Measurements from ENCODE around the gene FUBP1.
A peak's percentile ranks its signal among the peaks of the same experiment; 100 is the strongest.

FUBP1 gene

DNA sequence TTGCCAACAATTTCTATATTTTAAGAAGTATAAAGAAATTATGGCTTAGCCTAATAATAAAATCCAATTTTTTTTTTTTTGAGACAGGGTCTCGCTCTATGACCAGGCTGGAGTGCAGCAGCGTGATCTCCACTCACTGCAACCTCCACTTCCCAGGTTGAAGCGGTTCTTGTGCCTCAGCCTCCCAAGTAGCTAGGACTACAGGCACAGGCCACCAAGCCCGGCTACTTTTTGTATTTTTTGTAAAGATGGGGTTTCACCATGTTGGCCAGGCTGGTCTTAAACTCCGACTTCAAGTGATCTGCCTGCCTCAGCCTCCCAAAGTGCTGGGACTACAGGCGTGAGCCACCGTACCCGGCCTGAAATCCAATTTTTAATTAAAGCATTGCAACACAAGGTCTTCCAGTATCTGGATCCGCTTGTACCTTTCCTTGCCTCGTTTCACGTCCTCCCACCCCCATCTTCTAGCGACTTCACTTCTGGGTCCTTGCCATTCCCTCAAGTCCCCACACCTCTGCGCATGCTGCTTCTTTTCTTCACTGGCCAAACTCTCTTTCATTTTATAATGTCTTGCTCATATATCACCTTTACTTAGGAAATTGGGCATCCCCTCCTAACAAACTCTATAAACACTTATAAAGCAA lies 2.3 kb downstream of the FUBP1 start:
- TF ChIP-seq, protein P1, sequence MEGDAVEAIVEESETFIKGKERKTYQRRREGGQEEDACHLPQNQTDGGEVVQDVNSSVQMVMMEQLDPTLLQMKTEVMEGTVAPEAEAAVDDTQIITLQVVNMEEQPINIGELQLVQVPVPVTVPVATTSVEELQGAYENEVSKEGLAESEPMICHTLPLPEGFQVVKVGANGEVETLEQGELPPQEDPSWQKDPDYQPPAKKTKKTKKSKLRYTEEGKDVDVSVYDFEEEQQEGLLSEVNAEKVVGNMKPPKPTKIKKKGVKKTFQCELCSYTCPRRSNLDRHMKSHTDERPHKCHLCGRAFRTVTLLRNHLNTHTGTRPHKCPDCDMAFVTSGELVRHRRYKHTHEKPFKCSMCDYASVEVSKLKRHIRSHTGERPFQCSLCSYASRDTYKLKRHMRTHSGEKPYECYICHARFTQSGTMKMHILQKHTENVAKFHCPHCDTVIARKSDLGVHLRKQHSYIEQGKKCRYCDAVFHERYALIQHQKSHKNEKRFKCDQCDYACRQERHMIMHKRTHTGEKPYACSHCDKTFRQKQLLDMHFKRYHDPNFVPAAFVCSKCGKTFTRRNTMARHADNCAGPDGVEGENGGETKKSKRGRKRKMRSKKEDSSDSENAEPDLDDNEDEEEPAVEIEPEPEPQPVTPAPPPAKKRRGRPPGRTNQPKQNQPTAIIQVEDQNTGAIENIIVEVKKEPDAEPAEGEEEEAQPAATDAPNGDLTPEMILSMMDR (IDR thresholded peaks at IDR 0.05; ENCODE audit: low read length, missing control alignments): no peak
- H3K4me3 ChIP-seq (replicated peaks; ENCODE audit: low read depth, low read length): peak overlapping the region; percentile 83
- no peak for DNase-seq (ENCODE audit: low read depth)

DNA sequence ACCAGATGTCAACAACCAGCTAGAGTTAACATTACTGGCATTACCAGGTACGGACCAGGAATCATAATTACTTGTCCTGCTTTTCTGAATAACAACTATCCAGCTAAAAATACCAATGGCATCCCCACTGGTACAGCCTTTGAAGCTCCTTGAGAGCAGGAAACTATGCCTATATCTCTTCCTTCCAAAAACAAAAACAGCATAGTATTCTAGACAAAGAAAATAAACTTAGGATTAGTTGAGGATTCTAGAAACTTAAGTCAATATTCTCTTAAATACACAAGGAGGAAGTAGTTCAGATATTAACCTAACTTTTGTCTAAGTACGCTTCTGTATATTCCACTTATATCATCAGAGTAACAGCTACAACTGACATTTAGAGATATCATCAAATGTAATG lies 3.0 kb downstream of the FUBP1 start:
- H3K4me3 ChIP-seq (replicated peaks; ENCODE audit: low read depth, low read length): peak overlapping the region; percentile 83
- no peak for DNase-seq (ENCODE audit: low read depth)
- TF ChIP-seq, protein P1 (IDR thresholded peaks at IDR 0.05; ENCODE audit: low read length, missing control alignments): no peak

DNA sequence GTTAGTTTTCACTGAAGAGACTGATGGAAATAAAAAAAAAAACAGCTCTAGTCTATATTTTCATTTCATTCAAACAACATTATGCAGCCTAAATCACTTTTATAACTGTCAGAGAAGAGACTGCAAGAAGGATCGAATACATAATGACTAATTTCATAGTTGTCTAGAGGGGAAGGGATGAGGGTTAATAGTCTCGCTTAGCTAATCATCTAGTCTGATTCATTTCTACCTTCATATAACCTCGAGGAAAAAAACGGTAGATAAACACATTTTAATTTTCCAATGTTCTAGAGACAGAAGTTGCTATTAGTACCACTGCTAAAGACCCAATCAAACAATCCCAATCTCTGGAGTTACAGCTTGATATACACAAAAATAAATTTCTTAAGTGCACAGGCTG lies 3.5 kb downstream of the FUBP1 start:
- TF ChIP-seq, protein P1 (IDR thresholded peaks at IDR 0.05; ENCODE audit: low read length, missing control alignments): no peak
- H3K4me3 ChIP-seq (replicated peaks; ENCODE audit: low read depth, low read length): peak overlapping the region; percentile 83
- peak; percentile 11 for DNase-seq (ENCODE audit: low read depth)

DNA sequence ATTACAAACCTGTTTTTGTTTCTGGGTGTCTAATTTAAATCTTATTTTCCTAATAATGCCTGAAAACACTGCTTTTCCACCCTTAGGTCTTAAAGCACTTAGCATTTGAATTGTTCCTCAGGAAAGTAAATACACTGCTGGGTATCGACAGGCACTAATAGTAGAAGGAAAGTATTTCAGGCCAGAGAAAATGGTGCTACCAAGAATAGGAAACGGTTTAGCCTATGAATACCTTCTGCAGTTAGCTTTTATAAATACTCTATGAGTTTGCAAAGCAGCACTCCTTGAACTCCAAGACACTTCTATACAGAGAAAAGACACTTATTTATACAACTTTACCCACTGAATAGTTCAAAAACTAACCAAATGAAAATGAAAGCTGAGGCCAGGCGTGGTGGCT lies 6.8 kb downstream of the FUBP1 start:
- no peak overlapping the region for H3K4me3 ChIP-seq (replicated peaks; ENCODE audit: low read depth, low read length)
- DNase-seq (ENCODE audit: low read depth): no peak
- TF ChIP-seq, protein P1 (IDR thresholded peaks at IDR 0.05; ENCODE audit: low read length, missing control alignments): no peak

DNA sequence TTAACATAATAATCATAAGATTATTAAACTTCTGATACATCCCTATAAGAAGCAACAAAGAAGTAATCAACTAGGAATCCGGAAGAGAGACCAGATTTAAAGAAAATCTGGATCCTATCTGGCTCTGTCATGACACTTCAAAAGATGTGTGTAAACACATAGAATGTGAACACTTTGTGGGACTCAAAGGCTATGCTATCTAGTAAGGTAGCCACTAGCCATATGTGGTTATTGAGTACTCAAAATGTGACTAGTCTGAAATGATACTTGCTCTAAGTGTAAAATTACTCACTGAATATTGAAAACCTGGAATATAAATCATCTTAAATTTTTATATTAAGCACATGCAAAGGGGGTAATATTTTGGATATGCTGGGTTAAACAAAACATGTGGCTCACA lies 8.7 kb downstream of the FUBP1 start:
- no peak for DNase-seq (ENCODE audit: low read depth)

DNA sequence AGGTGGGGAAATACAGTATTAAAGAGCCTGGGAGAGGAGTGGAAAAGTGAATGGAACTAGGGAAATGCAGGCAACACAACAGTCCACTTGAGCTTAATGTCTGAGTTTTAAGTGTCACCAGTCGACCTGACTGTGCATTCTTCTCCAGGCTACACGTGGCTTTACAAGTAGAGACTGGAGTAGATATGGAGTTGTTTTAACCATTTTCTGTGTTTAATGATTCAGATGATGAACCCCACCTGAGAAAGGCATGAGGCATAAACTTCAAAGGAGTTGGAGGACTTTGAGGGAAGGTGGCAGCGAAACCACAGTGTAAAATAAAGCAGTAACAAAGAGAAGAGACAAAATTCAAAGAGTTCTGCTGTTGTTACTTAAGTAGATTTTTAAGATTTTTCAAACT lies 12.6 kb downstream of the FUBP1 start:
- TF ChIP-seq, protein P1 (IDR thresholded peaks at IDR 0.05; ENCODE audit: low read length, missing control alignments): no peak
- no peak for DNase-seq (ENCODE audit: low read depth)
- H3K4me3 ChIP-seq (replicated peaks; ENCODE audit: low read depth, low read length): no peak overlapping the region

More for the DNA sequence above, 8.7 kb downstream of the FUBP1 start:
- no peak overlapping the region for H3K4me3 ChIP-seq (replicated peaks; ENCODE audit: low read depth, low read length)
- TF ChIP-seq, protein P1 (IDR thresholded peaks at IDR 0.05; ENCODE audit: low read length, missing control alignments): no peak

DNA sequence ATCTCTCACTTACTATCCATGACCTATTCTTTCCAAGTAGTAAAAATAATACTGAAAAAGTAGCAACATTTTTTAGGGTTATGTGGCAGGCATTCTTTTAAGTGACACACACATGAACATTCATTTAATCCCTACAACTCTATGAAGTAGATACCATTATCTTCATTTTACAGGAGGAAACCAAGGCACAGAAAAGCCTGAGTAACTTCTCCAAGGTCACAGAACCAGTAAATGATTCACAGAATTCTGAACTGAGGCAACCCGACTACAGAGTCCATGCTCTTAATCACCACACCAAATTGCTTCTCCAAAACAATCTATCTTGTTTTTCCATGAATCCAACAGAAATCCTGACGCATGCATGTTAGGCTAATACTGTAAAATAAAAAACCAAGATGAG lies 17.5 kb downstream of the FUBP1 start:
- no peak for DNase-seq (ENCODE audit: low read depth)
- H3K4me3 ChIP-seq (replicated peaks; ENCODE audit: low read depth, low read length): no peak overlapping the region
- TF ChIP-seq, protein P1 (IDR thresholded peaks at IDR 0.05; ENCODE audit: low read length, missing control alignments): no peak
